ENCODE results near the gene GRIK1.

DNA sequence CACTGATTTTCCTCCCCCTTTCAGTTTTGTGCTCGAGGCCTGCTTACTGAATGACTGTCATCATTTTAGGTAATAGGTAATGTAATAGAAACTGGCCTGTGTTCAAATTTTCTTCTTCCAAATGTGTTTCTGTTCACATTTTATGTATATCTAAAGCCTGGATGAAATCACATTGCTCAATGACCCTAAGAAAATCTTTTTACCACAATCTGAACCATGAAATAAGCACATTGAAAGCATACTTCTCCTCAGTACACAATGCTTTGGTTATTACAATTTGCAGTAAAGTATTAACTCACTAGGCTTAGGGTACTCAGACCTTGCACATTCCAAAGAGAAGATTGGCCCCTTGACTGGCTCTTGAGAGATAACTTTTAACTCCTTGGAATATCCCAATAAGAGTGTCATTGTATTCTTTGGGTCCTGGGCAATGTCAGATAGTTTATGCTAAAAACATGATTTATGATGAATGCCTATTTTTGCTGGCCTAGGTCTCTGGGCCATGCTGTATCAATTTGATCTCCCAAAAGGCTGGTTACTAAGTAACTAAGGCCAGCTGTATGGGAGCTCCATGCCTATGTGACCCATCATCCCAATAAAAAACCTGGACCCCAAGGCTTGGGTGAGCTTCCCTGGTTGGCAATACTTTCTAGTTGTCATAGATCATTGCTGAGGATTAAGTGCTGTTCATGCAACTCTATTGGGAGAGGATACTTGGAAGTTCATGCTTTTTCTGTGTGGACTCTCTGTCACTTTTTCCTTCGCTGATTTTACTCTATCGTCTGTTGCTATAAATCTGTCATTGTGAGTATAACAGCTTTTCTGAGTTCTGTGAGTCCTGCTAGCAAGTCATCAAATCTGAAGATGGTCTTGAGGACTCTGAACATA is 293.9 kb downstream of the GRIK1 start:
- no peak for TF ChIP-seq POLR2AphosphoS5 (IDR thresholded peaks at IDR 0.05; ENCODE audit: borderline replicate concordance, low read depth, low read length)
- TF ChIP-seq EZH2 (IDR thresholded peaks at IDR 0.05), result no peak

All from SK-N-MC (cell line).